Ovary (tissue), 3 donors: ENCODE measurements around the gene CLIP2.

Experiments
- CTCF ChIP-seq, 3 donors: fragments of 450-650 bp in 2 of 3; fragments of 200-600 bp in 1 of 3; IDR thresholded peaks; one replicate each; pipeline versions ENCODE4 v1.5.1 to v1.8.0; 2016 to 2022; ENCODE audit warnings: antibody characterized with exemption in 3 of 3, mild to moderate bottlenecking in 1 of 3
- EP300 ChIP-seq: sonication (generic); formaldehyde crosslinking; IDR thresholded peaks from one replicate; pipeline ENCODE4 v1.6.1; 2017; ENCODE audit warnings: antibody characterized with exemption
- donor health status: DM: no; HTN: no; CAD: no.

GRCh38 chr7:74420006-74420405, 130.8 kb downstream of the CLIP2 start:
- TF ChIP-seq CTCF (IDR thresholded peaks at IDR 0.05): no peak
- no peak for TF ChIP-seq EP300
